Measurements from ENCODE around the gene DOCK8.

GRCh38 chr9:512555-513272 lies 298.0 kb downstream of the DOCK8 start:
- TF ChIP-seq ZFP30 (CRISPR knock-in tag; IDR thresholded peaks at IDR 0.05) (no peak), TSHZ2 (CRISPR knock-in tag; IDR thresholded peaks at IDR 0.05) (no peak), BACH2 (CRISPR knock-in tag; IDR thresholded peaks at IDR 0.05; ENCODE audit: borderline replicate concordance) (no peak)

Measured in SK-N-SH treated with all-trans-retinoic acid at 6 μM for 48 hours (cell line).